ENCODE results near the gene DNAH10.

The DNAH10 gene

GRCh38 chr12:123765504-123766035 lies 3.5 kb downstream of the DNAH10 start:
- no peak overlapping the region for H3K4me3 ChIP-seq (ENCODE audit: low read length)
- no peak for DNase-seq (ENCODE audit: low read depth)
- TF ChIP-seq, protein P1, sequence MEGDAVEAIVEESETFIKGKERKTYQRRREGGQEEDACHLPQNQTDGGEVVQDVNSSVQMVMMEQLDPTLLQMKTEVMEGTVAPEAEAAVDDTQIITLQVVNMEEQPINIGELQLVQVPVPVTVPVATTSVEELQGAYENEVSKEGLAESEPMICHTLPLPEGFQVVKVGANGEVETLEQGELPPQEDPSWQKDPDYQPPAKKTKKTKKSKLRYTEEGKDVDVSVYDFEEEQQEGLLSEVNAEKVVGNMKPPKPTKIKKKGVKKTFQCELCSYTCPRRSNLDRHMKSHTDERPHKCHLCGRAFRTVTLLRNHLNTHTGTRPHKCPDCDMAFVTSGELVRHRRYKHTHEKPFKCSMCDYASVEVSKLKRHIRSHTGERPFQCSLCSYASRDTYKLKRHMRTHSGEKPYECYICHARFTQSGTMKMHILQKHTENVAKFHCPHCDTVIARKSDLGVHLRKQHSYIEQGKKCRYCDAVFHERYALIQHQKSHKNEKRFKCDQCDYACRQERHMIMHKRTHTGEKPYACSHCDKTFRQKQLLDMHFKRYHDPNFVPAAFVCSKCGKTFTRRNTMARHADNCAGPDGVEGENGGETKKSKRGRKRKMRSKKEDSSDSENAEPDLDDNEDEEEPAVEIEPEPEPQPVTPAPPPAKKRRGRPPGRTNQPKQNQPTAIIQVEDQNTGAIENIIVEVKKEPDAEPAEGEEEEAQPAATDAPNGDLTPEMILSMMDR (IDR thresholded peaks at IDR 0.05; ENCODE audit: insufficient read depth, low read depth, low read length, missing control alignments): no peak

- no peak for DNase-seq (ENCODE audit: low read depth)
- TF ChIP-seq, protein P1 (IDR thresholded peaks at IDR 0.05; ENCODE audit: insufficient read depth, low read depth, low read length, missing control alignments): no peak
- no peak overlapping the region for H3K4me3 ChIP-seq (ENCODE audit: low read length)
These were observed 5.5 kb downstream of the DNAH10 start for GRCh38 chr12:123767613-123768012.

- DNase-seq (ENCODE audit: low read depth): no peak
- TF ChIP-seq, protein P1 (IDR thresholded peaks at IDR 0.05; ENCODE audit: insufficient read depth, low read depth, low read length, missing control alignments): no peak
- no peak overlapping the region for H3K4me3 ChIP-seq (ENCODE audit: low read length)
These were observed 9.2 kb downstream of the DNAH10 start for GRCh38 chr12:123771261-123771660.

- no peak overlapping the region for H3K4me3 ChIP-seq (ENCODE audit: low read length)
- TF ChIP-seq, protein P1 (IDR thresholded peaks at IDR 0.05; ENCODE audit: insufficient read depth, low read depth, low read length, missing control alignments): no peak
- no peak for DNase-seq (ENCODE audit: low read depth)
These were observed 10.0 kb downstream of the DNAH10 start for GRCh38 chr12:123772074-123772473.

GRCh38 chr12:123773375-123773774 lies 11.3 kb downstream of the DNAH10 start:
- H3K4me3 ChIP-seq (ENCODE audit: low read length): no peak overlapping the region
- no peak for DNase-seq (ENCODE audit: low read depth)
- TF ChIP-seq, protein P1 (IDR thresholded peaks at IDR 0.05; ENCODE audit: insufficient read depth, low read depth, low read length, missing control alignments): no peak

- H3K4me3 ChIP-seq (ENCODE audit: low read length): no peak overlapping the region
- TF ChIP-seq, protein P1 (IDR thresholded peaks at IDR 0.05; ENCODE audit: insufficient read depth, low read depth, low read length, missing control alignments): no peak
- no peak for DNase-seq (ENCODE audit: low read depth)
These were observed 17.4 kb downstream of the DNAH10 start for GRCh38 chr12:123779551-123779950.
